Measurements from ENCODE around the gene DIP2A.

The DIP2A gene, protein sequence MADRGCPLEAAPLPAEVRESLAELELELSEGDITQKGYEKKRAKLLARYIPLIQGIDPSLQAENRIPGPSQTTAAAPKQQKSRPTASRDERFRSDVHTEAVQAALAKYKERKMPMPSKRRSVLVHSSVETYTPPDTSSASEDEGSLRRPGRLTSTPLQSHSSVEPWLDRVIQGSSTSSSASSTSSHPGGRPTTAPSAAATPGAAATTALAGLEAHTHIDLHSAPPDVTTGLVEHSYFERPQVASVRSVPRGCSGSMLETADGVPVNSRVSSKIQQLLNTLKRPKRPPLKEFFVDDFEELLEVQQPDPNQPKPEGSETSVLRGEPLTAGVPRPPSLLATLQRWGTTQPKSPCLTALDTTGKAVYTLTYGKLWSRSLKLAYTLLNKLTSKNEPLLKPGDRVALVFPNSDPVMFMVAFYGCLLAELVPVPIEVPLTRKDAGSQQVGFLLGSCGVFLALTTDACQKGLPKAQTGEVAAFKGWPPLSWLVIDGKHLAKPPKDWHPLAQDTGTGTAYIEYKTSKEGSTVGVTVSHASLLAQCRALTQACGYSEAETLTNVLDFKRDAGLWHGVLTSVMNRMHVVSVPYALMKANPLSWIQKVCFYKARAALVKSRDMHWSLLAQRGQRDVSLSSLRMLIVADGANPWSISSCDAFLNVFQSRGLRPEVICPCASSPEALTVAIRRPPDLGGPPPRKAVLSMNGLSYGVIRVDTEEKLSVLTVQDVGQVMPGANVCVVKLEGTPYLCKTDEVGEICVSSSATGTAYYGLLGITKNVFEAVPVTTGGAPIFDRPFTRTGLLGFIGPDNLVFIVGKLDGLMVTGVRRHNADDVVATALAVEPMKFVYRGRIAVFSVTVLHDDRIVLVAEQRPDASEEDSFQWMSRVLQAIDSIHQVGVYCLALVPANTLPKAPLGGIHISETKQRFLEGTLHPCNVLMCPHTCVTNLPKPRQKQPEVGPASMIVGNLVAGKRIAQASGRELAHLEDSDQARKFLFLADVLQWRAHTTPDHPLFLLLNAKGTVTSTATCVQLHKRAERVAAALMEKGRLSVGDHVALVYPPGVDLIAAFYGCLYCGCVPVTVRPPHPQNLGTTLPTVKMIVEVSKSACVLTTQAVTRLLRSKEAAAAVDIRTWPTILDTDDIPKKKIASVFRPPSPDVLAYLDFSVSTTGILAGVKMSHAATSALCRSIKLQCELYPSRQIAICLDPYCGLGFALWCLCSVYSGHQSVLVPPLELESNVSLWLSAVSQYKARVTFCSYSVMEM (N-terminal part only)

DNA sequence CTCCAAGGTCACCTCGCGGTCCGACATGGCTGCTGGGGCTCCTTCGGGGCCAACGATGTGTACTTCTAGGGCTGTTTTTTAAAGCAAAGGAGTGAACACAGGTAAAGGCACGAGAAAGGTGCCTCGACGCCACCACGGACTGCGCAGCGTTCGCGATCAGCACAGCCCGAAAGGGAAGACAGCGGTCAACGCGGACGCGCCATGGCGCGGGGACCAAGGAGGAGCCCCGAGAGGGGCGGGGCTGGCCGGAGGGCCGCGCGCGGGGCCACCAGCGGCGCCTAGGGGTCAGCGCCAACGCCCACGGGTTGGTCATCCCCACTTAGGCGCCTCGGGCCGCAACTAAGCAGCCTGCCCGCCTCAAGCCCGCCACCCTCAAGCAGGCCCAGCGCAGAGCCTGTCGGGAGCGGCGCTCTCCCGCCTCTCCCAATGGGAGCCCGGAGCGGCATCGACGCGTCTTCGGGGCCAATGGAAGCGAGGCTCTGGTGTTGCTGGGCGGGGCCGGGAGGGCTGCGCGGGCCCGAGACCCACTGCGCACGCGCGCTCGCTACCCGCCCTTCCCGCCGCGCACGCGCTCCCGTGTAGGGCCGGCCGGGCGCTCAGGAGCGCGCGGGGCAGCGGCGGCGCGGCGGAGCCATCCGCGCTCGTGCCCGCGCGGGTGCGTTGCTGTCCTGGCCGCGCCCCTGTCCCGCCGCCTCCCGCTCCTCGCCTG lies at the start of gene DIP2A:
TSS of gene DIP2A (plus strand) at position 577 of the 709 bp plus-strand sequence. CDS start 241 bp downstream, outside the sequence.
- peak; percentile 91 for DNase-seq

DNA sequence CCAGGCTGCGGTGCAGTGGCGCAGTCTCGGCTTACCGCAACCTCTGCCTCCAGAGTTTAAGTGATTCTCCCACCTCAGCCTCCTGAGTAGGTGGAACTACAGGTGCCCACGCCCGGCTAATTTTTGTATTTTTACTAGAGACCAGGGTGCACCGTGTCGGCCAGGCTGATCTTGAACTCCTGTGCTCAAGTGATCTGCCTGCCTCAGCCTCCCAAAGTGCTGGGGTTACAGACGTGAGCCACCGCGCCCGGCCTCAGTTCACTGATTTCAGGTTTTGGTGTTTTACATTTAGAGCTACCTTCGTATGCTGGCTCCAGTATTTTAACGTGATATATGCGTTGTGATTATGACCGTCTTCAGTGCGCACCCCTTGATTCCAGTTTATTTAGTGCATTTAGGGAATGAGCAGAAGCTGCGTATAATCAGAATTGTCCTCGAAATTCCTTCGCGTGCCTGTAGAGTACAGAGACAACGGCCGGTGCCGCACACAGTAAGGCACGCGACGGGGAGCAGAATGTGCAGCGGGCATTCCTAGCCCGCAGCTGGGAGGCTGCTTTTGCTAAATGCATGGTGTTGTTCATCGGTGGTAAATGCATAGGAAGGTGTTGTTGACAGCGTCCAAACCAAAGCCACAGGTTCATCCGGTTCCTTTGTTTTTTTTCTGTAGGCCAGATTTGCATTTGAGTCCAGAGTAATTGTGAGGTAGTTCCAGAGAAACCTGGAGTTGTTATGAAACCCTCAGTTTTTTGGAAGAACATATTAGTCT lies 48.9 kb upstream of the DIP2A start:
- DNase-seq, result no peak

DNA sequence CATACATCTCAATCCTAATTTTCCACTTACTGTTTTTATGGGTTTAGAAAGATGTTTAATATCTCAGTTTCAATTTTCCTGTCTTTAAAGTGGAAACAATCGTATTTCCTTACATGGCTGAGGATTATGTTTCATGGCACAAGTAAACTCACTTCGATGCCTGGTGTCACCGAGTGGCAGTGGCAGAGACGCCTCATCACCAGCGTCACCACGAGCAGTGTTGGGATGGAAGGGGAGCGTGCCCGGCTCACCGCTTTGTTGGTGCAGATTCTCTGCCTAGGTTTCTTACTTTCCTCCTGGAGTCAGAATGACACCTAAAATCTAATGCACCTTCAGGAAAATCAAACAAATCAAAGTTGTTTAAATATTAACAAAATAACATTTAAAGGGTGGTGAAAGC lies 48.2 kb upstream of the DIP2A start:
- DNase-seq, result no peak

DNA sequence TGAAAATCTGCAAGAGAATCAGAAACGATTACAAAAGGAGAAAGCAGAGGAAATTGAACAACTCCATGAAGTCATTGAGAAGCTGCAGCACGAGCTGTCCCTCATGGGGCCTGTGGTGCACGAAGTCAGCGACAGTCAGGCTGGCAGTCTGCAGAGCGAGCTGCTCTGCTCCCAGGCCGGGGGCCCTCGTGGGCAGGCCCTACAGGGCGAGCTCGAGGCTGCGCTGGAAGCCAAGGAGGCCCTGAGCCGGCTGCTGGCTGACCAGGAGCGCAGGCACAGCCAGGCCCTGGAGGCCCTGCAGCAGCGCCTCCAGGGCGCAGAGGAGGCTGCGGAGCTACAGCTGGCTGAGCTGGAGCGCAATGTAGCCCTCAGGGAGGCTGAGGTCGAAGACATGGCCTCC lies 47.5 kb upstream of the DIP2A start:
- DNase-seq, result no peak

DNA sequence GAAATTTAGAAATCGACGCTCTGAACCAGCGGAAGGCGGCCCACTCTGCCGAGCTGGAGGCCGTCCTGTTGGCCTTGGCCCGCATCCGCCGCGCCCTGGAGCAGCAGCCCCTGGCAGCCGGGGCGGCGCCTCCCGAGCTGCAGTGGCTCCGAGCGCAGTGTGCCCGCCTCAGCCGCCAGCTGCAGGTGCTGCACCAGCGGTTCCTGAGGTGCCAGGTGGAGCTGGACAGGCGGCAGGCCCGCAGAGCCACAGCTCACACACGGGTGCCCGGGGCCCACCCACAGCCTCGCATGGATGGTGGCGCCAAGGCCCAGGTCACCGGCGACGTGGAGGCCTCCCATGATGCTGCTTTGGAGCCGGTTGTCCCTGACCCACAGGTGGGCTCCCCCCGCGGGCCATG lies 47.0 kb upstream of the DIP2A start:
- DNase-seq, result no peak

DNA sequence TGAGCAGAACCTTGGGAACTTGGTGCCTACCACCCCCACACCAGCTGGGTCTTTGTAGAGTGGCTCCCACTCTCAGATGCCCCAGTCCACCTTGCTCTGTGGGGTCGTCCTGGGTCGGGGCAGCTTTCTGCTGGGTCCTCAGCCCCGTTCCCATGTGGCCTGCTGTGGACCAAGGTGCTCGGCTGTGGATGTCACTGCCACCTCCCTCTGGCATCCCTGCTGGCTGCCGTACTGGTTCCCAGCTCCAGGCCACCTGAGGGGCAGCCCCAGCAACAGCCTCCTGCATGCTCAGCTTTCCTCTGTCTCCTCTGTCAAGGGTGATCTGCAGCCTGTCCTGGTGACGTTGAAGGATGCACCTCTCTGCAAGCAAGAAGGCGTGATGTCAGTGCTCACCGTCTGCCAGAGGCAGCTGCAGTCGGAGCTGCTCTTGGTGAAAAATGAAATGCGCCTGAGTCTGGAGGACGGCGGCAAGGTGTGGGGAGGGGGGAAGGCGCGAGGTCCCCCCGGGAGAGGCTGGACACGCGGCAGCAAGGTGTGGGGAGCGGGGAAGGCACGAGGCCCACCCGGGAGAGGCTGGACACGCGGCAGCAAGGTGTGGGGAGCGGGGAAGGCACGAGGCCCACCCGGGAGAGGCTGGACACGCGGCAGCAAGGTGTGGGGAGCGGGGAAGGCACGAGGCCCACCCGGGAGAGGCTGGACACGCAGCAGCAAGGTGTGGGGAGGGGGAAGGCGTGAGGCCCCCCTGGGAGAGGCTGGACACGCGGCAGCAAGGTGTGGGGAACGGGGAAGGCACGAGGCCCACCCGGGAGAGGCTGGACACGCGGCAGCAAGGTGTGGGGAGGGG lies 45.9 kb upstream of the DIP2A start:
- no peak for DNase-seq

DNA sequence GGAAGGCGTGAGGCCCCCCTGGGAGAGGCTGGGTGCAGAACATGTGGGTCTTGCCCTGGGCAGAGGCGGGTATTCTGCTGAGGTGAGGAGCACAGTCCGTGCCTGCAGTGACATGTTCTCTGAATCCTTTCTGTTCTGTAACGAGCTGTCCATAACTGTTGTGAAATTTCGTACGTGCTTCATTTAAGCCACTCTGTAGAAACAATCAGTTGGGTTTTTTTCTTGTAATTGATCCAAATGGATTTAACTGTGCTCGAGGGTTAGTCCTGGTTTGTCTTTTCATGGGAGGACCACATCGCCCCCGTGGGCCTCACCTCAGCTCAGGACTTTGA lies 45.4 kb upstream of the DIP2A start:
- DNase-seq, result no peak

DNA sequence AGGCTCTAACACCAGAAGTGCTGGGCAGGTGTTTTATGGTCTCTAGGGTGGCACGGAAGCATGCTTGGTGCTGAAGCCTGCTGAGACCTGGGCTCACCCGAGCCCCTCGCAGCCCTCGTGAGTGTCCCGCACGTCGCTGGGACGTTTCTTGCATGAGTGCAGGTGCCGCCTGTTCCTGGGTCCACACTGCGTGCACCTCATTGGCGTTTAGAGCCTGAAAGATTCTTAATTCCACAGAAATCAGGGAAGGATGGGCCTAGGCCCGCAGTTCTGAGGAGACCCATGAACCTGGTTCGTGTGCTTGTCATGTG lies 43.8 kb upstream of the DIP2A start:
- no peak for DNase-seq

DNA sequence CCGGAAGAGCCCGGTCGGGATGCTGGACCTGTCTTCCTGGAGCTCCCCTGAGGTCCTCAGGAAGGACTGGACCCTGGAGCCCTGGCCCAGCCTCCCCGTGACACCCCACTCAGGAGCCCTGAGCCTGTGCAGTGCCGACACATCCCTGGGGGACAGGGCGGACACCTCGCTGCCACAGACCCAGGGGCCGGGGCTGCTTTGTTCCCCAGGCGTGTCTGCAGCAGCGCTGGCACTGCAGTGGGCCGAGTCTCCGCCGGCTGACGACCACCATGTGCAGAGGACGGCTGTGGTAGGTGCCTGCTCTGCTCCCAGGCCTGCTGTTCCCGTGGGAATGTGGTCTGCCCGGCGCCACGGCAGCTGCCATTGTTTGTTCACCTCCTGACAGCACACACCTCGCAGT lies 42.1 kb upstream of the DIP2A start:
- DNase-seq, result no peak

DNA sequence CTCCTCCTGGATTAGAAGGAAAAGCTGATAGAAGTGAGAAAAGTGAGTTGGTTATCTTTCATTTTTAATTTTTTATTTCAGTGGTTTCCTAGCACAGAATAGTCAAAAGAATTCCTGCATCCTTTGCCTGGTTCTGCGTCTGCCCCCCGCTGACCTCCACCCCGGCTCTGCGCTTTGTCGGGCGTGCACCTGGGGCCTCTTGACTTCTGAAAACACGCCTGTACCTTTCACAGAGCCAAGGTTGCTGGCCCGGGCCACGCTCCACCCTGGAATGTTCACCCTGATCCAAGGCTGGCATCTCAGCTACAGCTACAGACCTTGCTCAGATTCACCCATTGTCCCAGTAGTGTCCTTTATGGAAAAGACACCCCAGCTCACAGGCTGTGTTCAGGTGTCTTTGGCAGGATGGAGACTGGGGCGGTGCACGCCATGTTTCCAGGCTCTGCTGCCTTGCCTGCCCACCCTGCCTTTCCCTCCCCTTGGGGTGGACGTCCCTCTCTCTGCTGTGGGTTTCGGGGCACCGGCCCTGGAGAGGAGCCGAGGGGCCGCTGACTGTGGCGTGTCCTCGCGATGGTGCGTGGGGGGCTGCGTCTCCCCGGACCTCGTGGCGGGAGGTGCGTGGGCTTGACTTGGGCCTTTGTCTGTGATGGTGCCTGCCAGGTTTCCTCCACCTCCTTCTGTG lies 40.3 kb upstream of the DIP2A start:
- DNase-seq, result no peak

DNA sequence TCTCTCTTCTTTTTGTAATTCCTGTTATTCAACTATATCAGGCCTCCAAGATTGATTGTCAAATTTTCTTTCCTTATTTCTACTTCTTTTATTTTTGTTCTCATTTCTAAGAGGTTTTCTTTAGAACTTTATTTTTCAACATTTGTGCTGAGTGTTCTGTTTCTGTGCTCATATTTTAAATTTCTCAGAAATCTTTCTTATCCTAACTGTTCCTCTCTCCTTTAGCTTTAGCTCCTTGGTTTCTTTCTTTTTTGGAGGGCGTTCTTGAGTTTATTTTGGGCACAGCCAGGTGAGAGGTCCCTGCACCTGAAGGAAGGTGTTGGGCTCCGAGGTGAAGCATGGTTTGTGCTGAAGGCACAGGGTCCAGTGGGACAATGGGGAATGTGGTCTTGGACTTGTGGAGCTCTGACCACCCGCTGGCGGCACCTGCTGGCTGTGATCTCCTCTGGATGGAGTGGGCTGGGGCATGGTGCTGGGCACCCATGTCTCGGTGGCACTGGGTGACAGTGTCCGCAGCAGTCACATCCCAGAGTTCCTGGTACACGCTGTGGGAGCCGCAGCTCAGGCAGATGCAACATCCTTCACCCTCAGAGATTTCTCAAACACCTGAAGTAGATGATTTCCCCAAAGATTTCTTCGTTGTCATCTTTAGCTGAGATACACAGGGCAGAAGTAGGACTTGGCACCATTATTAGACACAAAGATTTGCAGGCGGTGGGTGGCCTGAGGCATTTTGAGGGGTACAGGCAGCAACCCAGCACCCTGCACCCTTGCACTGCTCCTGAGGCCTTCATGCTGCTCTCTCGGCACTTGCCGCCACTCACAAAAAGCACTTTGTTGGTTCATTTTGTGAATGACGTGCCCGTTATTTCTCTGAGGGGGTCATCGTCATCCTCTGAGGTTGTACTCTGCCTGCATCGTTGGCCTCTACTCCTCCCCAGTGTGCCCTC lies 38.2 kb upstream of the DIP2A start:
- DNase-seq, result no peak

DNA sequence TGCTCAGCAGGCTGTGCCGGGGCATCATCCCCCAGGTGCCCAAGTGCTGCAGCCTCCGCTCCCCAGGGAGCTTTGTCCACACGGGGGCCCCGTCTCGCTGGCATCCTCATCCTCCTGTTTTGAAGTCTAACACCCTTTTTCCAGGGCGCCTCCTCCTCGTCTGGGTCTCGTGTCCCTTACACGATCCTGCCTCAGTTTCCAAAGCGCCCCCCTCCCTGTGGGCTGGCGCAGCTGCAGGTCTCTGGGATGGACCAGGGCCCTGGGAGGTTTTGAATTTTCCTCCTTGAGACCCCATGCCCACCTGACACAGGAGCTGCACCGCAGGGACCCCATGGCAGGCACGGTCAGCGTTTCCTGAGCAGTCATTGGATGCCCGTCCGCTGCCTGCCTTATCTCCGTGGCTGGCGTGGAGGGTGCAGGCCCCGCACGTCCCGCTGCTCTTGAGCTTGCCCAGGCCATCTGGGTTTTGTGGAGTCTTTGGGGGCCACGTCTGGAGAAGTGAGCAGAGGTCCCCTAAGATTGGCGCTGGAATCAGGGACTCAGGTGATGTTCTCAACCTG lies 37.4 kb upstream of the DIP2A start:
- no peak for DNase-seq

DNA sequence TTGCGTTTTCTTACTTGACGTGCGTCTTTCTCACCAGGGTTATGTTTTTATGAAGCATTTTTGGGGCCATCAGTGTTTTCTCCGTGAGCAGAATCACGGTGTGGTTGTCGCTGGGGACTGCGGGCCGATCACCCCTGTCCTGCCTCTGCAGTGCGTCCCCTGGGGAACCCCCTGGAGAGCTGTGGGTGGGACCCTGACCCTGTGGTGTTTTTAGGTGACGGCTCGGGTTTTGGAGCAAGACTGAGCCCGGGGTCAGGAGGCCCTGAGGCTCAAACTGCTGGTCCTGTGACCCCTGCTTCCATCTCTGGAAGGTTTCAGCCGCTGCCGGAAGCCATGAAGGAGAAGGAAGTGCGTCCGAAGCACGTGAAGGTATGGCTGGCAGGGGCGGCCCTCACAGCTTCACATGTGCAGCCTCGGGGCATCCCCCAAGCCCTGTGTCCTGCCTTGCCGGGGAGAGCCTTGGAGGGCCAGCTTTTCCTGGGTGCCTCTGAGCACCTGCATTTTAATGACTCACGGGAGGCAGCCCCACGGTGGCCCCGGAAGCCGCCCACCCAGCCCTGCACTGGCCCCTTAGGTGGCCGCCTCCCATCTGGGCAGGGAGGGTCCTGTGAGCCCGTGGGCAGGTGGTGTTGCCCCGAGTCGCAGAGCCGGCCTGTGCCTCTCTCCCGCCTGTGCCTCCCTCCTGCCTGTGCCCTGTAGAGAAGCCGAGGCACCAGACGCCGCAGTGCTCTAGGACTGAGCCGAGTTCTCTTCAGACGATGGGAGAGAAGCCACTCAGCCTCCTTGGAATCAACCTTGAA lies 36.7 kb upstream of the DIP2A start:
- DNase-seq, result no peak

DNA sequence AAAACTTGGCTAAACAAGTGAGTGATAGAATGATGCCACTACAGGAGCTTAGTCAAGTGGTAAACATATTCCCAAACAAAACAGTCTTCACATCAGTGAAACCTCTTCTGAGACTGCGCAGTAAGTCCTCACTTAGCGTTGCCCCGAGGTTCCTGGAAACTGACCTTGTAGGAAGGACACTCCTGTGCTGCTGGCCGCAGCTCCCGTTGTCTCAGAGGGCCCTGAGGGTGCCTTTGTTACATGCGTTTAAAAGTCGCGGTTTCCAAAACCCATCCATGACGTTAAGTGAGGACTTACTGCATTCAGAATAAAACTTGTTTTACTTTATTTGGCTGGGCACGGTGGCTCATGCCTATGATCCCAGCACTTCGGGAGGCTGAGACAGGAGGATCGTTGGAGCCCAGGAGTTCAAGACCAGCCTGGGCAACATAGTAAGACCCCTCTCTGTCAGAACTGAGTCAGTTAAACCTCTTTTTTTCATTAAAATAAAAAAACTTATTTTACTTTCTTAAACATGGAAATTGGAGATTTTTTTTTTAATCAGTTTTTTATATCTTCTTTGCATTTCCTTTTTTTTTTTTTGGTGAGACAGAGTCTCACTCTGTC lies 36.0 kb upstream of the DIP2A start:
- DNase-seq, result no peak

DNA sequence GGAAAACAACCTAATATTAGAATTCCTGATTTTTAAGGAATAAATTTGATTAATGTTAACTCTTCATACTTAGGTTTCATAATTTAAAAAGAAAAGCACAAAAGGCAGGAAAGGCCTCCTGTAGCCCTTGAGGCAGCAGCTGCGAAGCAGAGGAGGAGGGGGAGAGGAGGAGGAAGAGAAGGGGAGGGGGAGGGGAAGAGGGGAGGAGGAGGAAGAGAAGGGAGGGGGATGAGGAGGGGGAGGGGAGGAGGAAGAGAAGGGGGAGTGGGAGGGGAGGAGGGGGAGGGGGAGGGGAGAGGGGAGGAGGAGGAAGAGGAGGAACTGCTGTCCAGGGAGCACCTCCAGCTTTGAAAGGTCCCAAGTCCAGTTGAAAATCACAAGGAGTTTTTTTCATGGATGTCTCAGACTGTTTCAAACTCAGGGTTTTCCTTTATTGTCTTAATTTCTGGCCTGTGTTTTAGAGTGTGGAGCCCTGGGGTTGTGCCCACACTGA lies 35.1 kb upstream of the DIP2A start:
- DNase-seq, result no peak

DNA sequence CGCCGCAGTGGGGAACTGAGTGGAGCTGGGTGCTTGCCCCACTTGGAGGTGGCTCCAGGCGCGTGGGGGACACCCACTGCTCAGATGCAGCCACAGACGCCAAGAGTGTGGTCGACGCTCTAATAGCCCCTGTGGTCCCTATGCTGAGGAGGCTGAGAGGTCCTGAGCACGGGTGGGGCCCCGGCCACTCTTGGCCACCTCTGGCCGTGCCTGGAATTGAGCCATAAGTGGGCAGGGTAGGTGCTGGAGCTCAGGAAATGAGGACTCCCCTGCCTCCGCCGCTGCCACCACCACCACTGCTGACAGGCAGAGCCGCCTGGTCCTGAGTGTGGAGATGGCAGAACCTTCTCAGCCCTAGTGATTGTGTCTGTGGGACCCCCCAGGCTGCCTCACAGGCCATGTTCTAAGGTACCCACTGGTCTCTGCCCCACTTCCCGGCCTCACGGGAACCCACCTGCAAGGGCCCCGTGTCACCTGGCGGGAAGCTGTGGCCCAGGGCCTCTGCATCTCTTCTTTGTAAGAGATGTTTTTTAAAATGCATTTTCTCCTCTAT lies 34.6 kb upstream of the DIP2A start:
- peak; percentile 32 for DNase-seq

DNA sequence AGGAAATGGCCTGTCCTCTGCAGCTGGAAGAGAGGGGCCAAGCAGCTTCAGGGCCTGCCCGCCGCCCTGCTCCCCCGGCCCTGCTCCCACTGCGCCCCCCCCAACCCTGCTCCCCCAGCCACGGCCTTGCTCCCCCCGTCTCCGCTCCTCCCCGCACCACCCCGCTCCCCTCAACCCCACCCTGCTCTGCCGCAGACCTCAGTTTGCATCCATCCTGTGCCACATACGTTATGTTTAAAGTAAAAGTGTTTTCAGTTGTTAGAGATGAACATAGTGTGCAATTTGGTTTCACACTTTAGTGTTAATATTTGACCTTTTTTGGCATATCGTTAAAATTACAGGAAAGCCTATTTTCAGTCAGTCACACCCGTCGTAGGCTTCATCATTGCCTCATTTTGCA lies 34.1 kb upstream of the DIP2A start:
- DNase-seq, result peak; percentile 31

All from activated CD8-positive, alpha-beta memory T cell treated with anti-CD3 and anti-CD28 coated beads, Interleukin-2, amount 50 U/mL, for 4 hours (primary cell).